K562 (cell line): ENCODE data around the gene KIN. TPM values are rescaled to one million over a fixed set of nuclear protein-coding genes. Genes with fewer than 3 reads are reported as not detected.
A peak's percentile ranks its signal among the peaks of the same experiment; 100 is the strongest.

ENCODE experiments used
- ATAC-seq: fragments of 200-7000 bp; cut with Tn5 transposase; 3 replicates; pipeline ENCODE4 v1.9.1; 2020; ENCODE audit warnings: moderate library complexity
- BruUV-seq: library from RNA; stranded (reverse); fragments of 400-500 nt; replicated peaks from 2 replicates; lab custom pipeline; 2021; lab: Mats Ljungman, UMichigan
- CTCF ChIA-PET: fragments of 300-600 bp; formaldehyde crosslinking; extraction: SDS; loops from one replicate; lab custom pipeline; 2021; ENCODE audit warnings: low intra/inter-chr PET ratio; lab: Yijun Ruan, JAX
- POLR2A ChIA-PET: fragments of 300-600, 350-650 bp; sonication (Branson Sonifier 250); formaldehyde crosslinking; extraction: SDS; loops from one replicate; lab custom pipeline; 2021; ENCODE audit warnings: antibody characterized with exemption, inconsistent platforms; lab: Yijun Ruan, JAX
- DNase-seq, 4 experiments: peaks; one replicate each; pipeline versions ENCODE4 v3.0.0 to v3.0.0-alpha.2; 2011 to 2018; ENCODE audit warnings: low spot score in 3 of 4, mixed read lengths in 3 of 4; ENCODE audit errors: extremely low read depth in 1 of 4
- FAIRE-seq: peaks from 2 replicates; lab custom pipeline; 2011; peaks lifted over from hg19 to GRCh38; lab: Jason Lieb, UNC
- H2AFZ ChIP-seq: 2 replicates; pipeline ENCODE4 v1.6.0; 2011; ENCODE audit warnings: low read depth, low read length, control low read depth, inconsistent platforms
- H3K27ac ChIP-seq: fragments of 200-600 bp; 3 replicates; pipeline ENCODE4 v1.8.0; 2011; ENCODE audit warnings: low read depth, mild to moderate bottlenecking, control low read depth, inconsistent platforms, low read length, moderate library complexity, mixed read lengths; ENCODE audit errors: extremely low read depth
- H3K27me3 ChIP-seq, 2 experiments: fragments of 300-600 bp in 1 of 2; 2 replicates in 1 of 2; 3 replicates in 1 of 2; pipeline versions ENCODE4 v1.6.0 to v1.8.0; 2011; ENCODE audit warnings: inconsistent platforms in 2 of 2, low read length in 2 of 2, mild to moderate bottlenecking in 1 of 2, mixed read lengths in 1 of 2, moderate library complexity in 1 of 2; ENCODE audit not compliant: control insufficient read depth in 2 of 2, insufficient read depth in 2 of 2
- H3K36me3 ChIP-seq: fragments of 300-600 bp; 3 replicates; pipeline ENCODE4 v1.8.0; 2011; ENCODE audit warnings: mild to moderate bottlenecking, low read length, inconsistent platforms; ENCODE audit not compliant: control insufficient read depth, insufficient read depth
- H3K4me1 ChIP-seq, 2 experiments: fragments of 200-600 bp in 1 of 2; replicated peaks in 1 of 2; 2 replicates in 1 of 2; 3 replicates in 1 of 2; pipeline versions ENCODE4 v1.5.1 to v1.8.0; 2011; ENCODE audit warnings: inconsistent platforms in 2 of 2, low read length in 2 of 2, mild to moderate bottlenecking in 1 of 2, mixed read lengths in 1 of 2, moderate library complexity in 1 of 2; ENCODE audit not compliant: control insufficient read depth in 2 of 2, insufficient read depth in 2 of 2
- H3K4me2 ChIP-seq: 2 replicates; pipeline ENCODE4 v1.6.1; 2011; ENCODE audit warnings: low read length, control low read depth, inconsistent platforms, mixed read lengths; ENCODE audit not compliant: insufficient read depth
- H3K4me3 ChIP-seq: fragments of 200-600 bp; sonication (generic), shearing (Covaris generic); 2 replicates; pipeline ENCODE4 v1.5.1; 2016; ENCODE audit warnings: control low read depth, inconsistent platforms
- H3K79me2 ChIP-seq: fragments of 200-600 bp; 3 replicates; pipeline ENCODE4 v1.8.0; 2011; ENCODE audit warnings: low read length, inconsistent platforms; ENCODE audit not compliant: control insufficient read depth, insufficient read depth
- H3K9ac ChIP-seq, 2 experiments: 2 replicates each; pipeline versions ENCODE4 v1.6.0 to v1.6.1; 2011; ENCODE audit warnings: low read depth in 2 of 2, low read length in 2 of 2, control low read depth in 1 of 2, inconsistent platforms in 1 of 2, mild to moderate bottlenecking in 1 of 2, mixed read lengths in 1 of 2; ENCODE audit not compliant: insufficient read depth in 1 of 2
- H3K9me1 ChIP-seq: one replicate; pipeline ENCODE4 v1.6.0; 2011; ENCODE audit warnings: inconsistent platforms, mild to moderate bottlenecking, low read length, moderate library complexity; ENCODE audit not compliant: control insufficient read depth, insufficient read depth
- H3K9me3 ChIP-seq: replicated peaks from 2 replicates; pipeline ENCODE4 v1.5.1; 2011; ENCODE audit warnings: low read depth, low read length, inconsistent platforms; ENCODE audit not compliant: control insufficient read depth, insufficient read depth
- H4K20me1 ChIP-seq: replicated peaks from 2 replicates; pipeline ENCODE4 v1.6.1; 2011; ENCODE audit warnings: low read length, inconsistent platforms, mixed read lengths; ENCODE audit not compliant: control insufficient read depth, insufficient read depth
- ETV6 ChIP-seq, 3 experiments: fragments of 150-350 bp in 1 of 3; sonication (generic) in 1 of 3; formaldehyde crosslinking in 1 of 3; IDR thresholded peaks; 2 replicates each; pipeline versions ENCODE4 v1.6.1 to v1.8.0; 2014 to 2022; ENCODE audit warnings: borderline replicate concordance in 2 of 3, low read depth in 2 of 3, antibody characterized with exemption in 1 of 3, low read length in 1 of 3, mild to moderate bottlenecking in 1 of 3, missing genetic modification reagents in 1 of 3
- FOXJ2 ChIP-seq: fragments of 200-800 bp; sonication (Bioruptor generic); IDR thresholded peaks from 2 replicates; pipeline ENCODE4 v1.6.1; 2016; ENCODE audit warnings: missing genetic modification characterization, missing compliant biosample characterization
- GATAD2B ChIP-seq: fragments of 450-650 bp; IDR thresholded peaks from 2 replicates; pipeline ENCODE4 v1.6.1; 2017; ENCODE audit warnings: mild to moderate bottlenecking, borderline replicate concordance
- KLF13 ChIP-seq: fragments of 450-650 bp; IDR thresholded peaks from 2 replicates; pipeline ENCODE4 v1.6.1; 2016; ENCODE audit warnings: missing genetic modification characterization, low read depth, mild to moderate bottlenecking, missing compliant biosample characterization, moderate library complexity, borderline replicate concordance
- MYBL2 ChIP-seq, 2 experiments: fragments of 450-650 bp in 1 of 2; sonication (generic) in 1 of 2; formaldehyde crosslinking in 1 of 2; IDR thresholded peaks; 2 replicates each; pipeline versions ENCODE4 v1.6.1 to v1.8.1; 2017 to 2022; ENCODE audit warnings: borderline replicate concordance in 1 of 2, inconsistent platforms in 1 of 2, low read depth in 1 of 2, mild to moderate bottlenecking in 1 of 2, missing genetic modification reagents in 1 of 2, moderate library complexity in 1 of 2
- NFXL1 ChIP-seq: fragments of 450-650 bp; formaldehyde crosslinking; IDR thresholded peaks from 2 replicates; pipeline ENCODE4 v1.4.0; 2021; ENCODE audit warnings: mild to moderate bottlenecking
- NR3C1 ChIP-seq: sonication (generic); formaldehyde crosslinking; IDR thresholded peaks from 2 replicates; pipeline ENCODE4 v1.8.1; 2022; ENCODE audit warnings: missing genetic modification reagents
- RNF219 ChIP-seq: fragments of 250-450 bp; sonication (Bioruptor Pico); IDR thresholded peaks from 2 replicates; pipeline ENCODE4 v1.5.0; 2022; ENCODE audit warnings: mild to moderate bottlenecking
- SREBF2 ChIP-seq: sonication (generic); formaldehyde crosslinking; IDR thresholded peaks from 2 replicates; pipeline ENCODE4 v1.4.0; 2020; ENCODE audit warnings: mild to moderate bottlenecking, missing genetic modification reagents
- ZC3H11A ChIP-seq: IDR thresholded peaks from 2 replicates; pipeline ENCODE4 v1.6.1; 2012; ENCODE audit warnings: low read depth, low read length, improper control_type of control experiment
- ZNF512 ChIP-seq: IDR thresholded peaks from 2 replicates; pipeline ENCODE4 v1.6.1; 2016; ENCODE audit warnings: missing genetic modification characterization, missing compliant biosample characterization
- ZSCAN32 ChIP-seq: fragments of 450-650 bp; formaldehyde crosslinking; IDR thresholded peaks from 2 replicates; pipeline ENCODE4 v1.4.0; 2020; ENCODE audit warnings: mild to moderate bottlenecking, moderate library complexity
- WGBS: fragments of 100-300 bp; shearing (Covaris generic); methylation state at CpG from one replicate; pipeline ENCODE4 v1.1.6; 2016; ENCODE audit warnings: low coverage, mixed read lengths; ENCODE audit not compliant: insufficient coverage; ENCODE audit errors: missing lambda C conversion rate; 5-methylcytosine and 5-hydroxymethylcytosine counted together
- in situ Hi-C: fragments of 300-500 bp; cut with MboI; formaldehyde crosslinking; loops from 4 replicates; pipeline ENCODE4 v1.15.0; 2018; ENCODE audit warnings: inconsistent platforms, mixed read lengths
- intact Hi-C: fragments of 100-400 bp; cut with micrococcal nuclease; formaldehyde crosslinking; loops from 2 replicates; pipeline ENCODE4 v1.14.2; 2022
- polyA plus RNA-seq, 8 experiments: library from polyadenylated mRNA; depleted of rRNA in 4 of 8; stranded (reverse) in 5 of 8; unstranded in 3 of 8; fragments of >200 nt; fragmentation: Nextera tagmentation in 2 of 8; fragmentation: Illumina TruSeq in 1 of 8; extraction: Ambion mirVana in 2 of 8; extraction: Trizol in 1 of 8; gene quantifications; 2 replicates each; pipeline versions ENCODE4 v1.2.1 to v1.2.3, GENCODE V29; 2011 to 2014; ENCODE audit warnings: inconsistent platforms in 1 of 8, missing spikeins in 1 of 8
- total RNA-seq, 7 experiments: library from RNA; depleted of rRNA in 6 of 7; stranded (reverse); fragments of >200 nt in 6 of 7; fragmentation: Illumina TruSeq in 2 of 7; extraction: Trizol in 2 of 7; gene quantifications; 2 replicates each; pipeline versions ENCODE4 v1.2.1 to v1.2.3, GENCODE V29; 2011 to 2021; ENCODE audit warnings: low replicate concordance in 1 of 7

Gene KIN
- total and polyA plus RNA-seq, 9 of the 15 experiments (the other 6 are each of a cell fraction or from before 2014, with no cell fraction given), result 11.7 to 35.6 (median 16.0) TPM

GRCh38 chr10:7744307-7744706 is 43.5 kb downstream of the KIN start (continued):
- TF ChIP-seq RNF219 (CRISPR knock-in tag), result no peak
- no peak for TF ChIP-seq MYBL2 (IDR thresholded peaks at IDR 0.05; ENCODE audit: low read depth)
- TF ChIP-seq MYBL2 (CRISPR knock-in tag; IDR thresholded peaks at IDR 0.05; ENCODE audit: borderline replicate concordance), result no peak
- TF ChIP-seq ZC3H11A, result no peak
- no peak for TF ChIP-seq KLF13 (tag)
- TF ChIP-seq, all 486 proteins: peak for 0

- POLR2A ChIA-PET, result interaction anchor here (0.7 kb wide), 1 partner anchor 64 kb away, joined by 3 read pairs; no protein-coding TSS in a partner anchor
- no peak overlapping the region for H3K9ac ChIP-seq
- no peak overlapping the region for H3K27ac ChIP-seq
- CTCF ChIA-PET, result no interaction called here
- no peak overlapping the region for H2AFZ ChIP-seq
- ATAC-seq (peak; percentile 37; the same call in 1 of the 3 replicates), DNase-seq (no peak), FAIRE-seq (no peak)
- H3K27me3 ChIP-seq, result peaks cover 23 to 25% of the 10 kb centered on the region in 2 experiments
- H4K20me1 ChIP-seq, result no peaks in the 10 kb centered on the region
- no peak overlapping the region for H3K4me2 ChIP-seq
- H3K4me1 ChIP-seq, result peaks cover 0 to 4% of the 10 kb centered on the region in 2 experiments; a peak in 1 of 5 replicates
- no peaks in the 10 kb centered on the region for H3K79me2 ChIP-seq
- in situ Hi-C loops (no loop called here), intact Hi-C loops (no loop called here)
- H3K4me3 ChIP-seq, result no peak overlapping the region
- 23% methylated on average over 20 of the region's 20 CpGs for WGBS
- no peaks in the 10 kb centered on the region for H3K36me3 ChIP-seq
- BruUV-seq, result no TSS peak
- no peaks in the 10 kb centered on the region for H3K9me3 ChIP-seq
- no peaks in the 10 kb centered on the region for H3K9me1 ChIP-seq
- TF ChIP-seq ZNF512 (no peak), FOXJ2 (no peak), NFXL1 (CRISPR knock-in tag) (no peak), SREBF2 (CRISPR knock-in tag) (no peak), NR3C1 (no peak), GATAD2B (no peak), RNF219 (CRISPR knock-in tag) (no peak), ETV6 (IDR thresholded peaks at IDR 0.05; ENCODE audit: borderline replicate concordance in 1 of 2, low read depth in 2 of 2, low read length in 1 of 2) (no peak), ETV6 (CRISPR knock-in tag; IDR thresholded peaks at IDR 0.05; ENCODE audit: borderline replicate concordance) (no peak), ZSCAN32 (no peak)
Measured at GRCh38 chr10:7738536-7739407, 49.0 kb downstream of the KIN start.
